Measurements from ENCODE around the gene PRDX4. TPM values are rescaled to one million over a fixed set of nuclear protein-coding genes. Genes with fewer than 3 reads are reported as not detected.

The PRDX4 gene
- total and polyA plus RNA-seq, 2 donors = 85.4 to 206 TPM

DNA sequence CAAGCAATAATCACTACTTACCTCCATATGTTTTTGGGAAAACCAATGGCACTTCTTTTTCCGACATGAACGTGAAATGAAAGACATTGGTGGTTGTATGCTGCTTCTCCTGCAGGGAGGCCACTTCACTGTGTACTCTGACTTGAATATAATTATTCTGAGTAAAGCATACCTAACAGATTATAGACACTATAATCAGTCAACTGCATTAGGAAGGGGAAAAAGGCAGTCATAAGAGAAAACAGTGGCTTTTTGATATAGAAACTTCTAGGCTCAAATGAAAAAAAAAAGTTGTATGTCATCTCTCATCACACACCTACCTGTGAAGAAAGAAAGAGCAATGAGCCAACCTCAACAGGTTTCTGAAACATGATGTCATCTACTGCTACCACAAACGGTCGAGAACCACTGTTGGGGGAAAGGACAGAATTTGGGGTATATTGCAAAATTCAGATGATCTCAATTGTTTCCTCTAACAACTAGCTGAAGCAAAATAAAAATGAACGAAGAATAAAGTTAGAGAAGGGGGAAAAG, 37.4 kb downstream of the PRDX4 start:
- H3K27ac ChIP-seq (ENCODE audit: low read depth) = no peak overlapping the region
- no peaks in the 10 kb centered on the region for H3K36me3 ChIP-seq (ENCODE audit: insufficient read depth)
- WGBS = 95% methylated on average over 5 of the region's 5 CpGs
- no peak for DNase-seq (ENCODE audit: extremely low spot score)
- no peak overlapping the region for H3K4me3 ChIP-seq (ENCODE audit: low read depth, low read length)
- no peaks in the 10 kb centered on the region for H3K4me1 ChIP-seq (ENCODE audit: insufficient read depth)

DNA sequence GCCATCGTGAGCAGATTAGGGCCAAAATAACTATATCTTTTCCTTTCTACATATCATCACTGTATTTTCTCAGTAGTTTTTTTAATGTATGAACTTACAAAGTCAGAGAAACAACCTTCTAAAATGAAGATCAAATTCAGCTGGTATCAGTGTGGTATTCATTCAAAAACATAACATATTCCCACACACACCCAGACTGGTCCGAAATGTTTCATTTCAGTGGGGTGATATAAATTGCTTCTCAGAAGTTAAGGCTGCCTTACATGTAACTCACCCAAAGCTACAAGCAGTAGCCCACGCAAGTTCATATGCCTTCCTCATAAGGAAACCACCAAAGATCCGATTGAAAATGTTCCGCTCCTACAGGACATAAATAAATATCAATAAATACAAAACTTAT, 37.9 kb downstream of the PRDX4 start:
- 76% methylated on average over 5 of the region's 5 CpGs for WGBS
- Histone ChIP-seq H3K4me3 (ENCODE audit: low read depth, low read length) (no peak overlapping the region), H3K4me1 (ENCODE audit: insufficient read depth) (no peaks in the 10 kb centered on the region), H3K36me3 (ENCODE audit: insufficient read depth) (no peaks in the 10 kb centered on the region), H3K27ac (ENCODE audit: low read depth) (no peak overlapping the region)
- no peak for DNase-seq (ENCODE audit: extremely low spot score)

DNA sequence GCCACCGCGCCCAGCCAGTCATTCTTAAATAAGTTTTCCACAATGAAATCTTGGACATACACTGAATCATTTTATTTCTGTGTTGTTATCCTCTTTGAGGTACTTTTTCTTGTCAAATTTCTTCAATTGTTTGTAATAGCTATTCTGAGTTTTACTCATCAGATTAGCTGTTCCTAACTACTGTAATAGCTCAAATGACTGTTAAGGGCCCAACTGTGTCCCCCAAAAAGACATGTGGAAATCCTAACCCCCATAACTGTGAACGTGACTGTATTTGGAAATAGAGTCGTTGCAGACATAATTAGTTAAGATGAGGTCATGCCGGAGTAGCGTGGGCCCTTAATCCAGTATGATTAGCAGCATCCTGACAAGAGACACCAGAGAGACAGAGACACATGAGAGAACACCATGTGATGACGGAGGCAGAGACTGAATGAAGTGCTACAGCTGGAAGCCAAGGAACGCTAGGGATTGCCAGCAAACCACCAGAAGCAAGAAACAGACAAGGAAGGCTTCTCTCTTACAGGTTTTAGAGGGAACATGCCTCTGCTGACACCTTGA, 52.9 kb downstream of the PRDX4 start:
- 84% methylated on average over 8 of the region's 8 CpGs for whole genome bisulfite sequencing
- Histone ChIP-seq H3K36me3 (ENCODE audit: insufficient read depth) (peaks cover 2% of the 10 kb centered on the region), H3K4me1 (ENCODE audit: insufficient read depth) (no peaks in the 10 kb centered on the region), H3K27ac (ENCODE audit: low read depth) (no peak overlapping the region), H3K4me3 (ENCODE audit: low read depth, low read length) (no peak overlapping the region)
- no peak for DNase-seq (ENCODE audit: extremely low spot score)

- H3K36me3 ChIP-seq (ENCODE audit: insufficient read depth) = peaks cover 2% of the 10 kb centered on the region
- H3K4me1 ChIP-seq (ENCODE audit: insufficient read depth) = no peaks in the 10 kb centered on the region
- no peak overlapping the region for H3K27ac ChIP-seq (ENCODE audit: low read depth)
- H3K4me3 ChIP-seq (ENCODE audit: low read depth, low read length) = no peak overlapping the region
- WGBS = 87% methylated on average over 6 of the region's 6 CpGs
- no peak for DNase-seq (ENCODE audit: extremely low spot score)
Observed at GRCh38 chrX:23726191-23726590, 58.9 kb downstream of the PRDX4 start.

- DNase-seq (ENCODE audit: extremely low spot score) = no peak
- H3K4me1 ChIP-seq (ENCODE audit: insufficient read depth) = no peaks in the 10 kb centered on the region
- peaks cover 2% of the 10 kb centered on the region for H3K36me3 ChIP-seq (ENCODE audit: insufficient read depth)
- H3K4me3 ChIP-seq (ENCODE audit: low read depth, low read length) = no peak overlapping the region
- no peak overlapping the region for H3K27ac ChIP-seq (ENCODE audit: low read depth)
- WGBS = 98% methylated on average over 3 of the region's 3 CpGs
Observed at GRCh38 chrX:23727206-23727605, 59.9 kb downstream of the PRDX4 start.

- 79% methylated on average over 1 of the region's 1 CpG for WGBS
Observed at GRCh38 chrX:23729214-23729613, 61.9 kb downstream of the PRDX4 start.

GRCh38 chrX:23731951-23732350, 64.7 kb downstream of the PRDX4 start:
- no peak overlapping the region for H3K27ac ChIP-seq (ENCODE audit: low read depth)
- WGBS = 68% methylated on average over 1 of the region's 1 CpG
- no peak for DNase-seq (ENCODE audit: extremely low spot score)
- no peak overlapping the region for H3K4me3 ChIP-seq (ENCODE audit: low read depth, low read length)
- H3K36me3 ChIP-seq (ENCODE audit: insufficient read depth) = peaks cover 2% of the 10 kb centered on the region
- peaks cover 2% of the 10 kb centered on the region for H3K4me1 ChIP-seq (ENCODE audit: insufficient read depth)

More at GRCh38 chrX:23729214-23729613, 61.9 kb downstream of the PRDX4 start:
- Histone ChIP-seq H3K36me3 (ENCODE audit: insufficient read depth) (peaks cover 2% of the 10 kb centered on the region), H3K4me1 (ENCODE audit: insufficient read depth) (no peaks in the 10 kb centered on the region), H3K27ac (ENCODE audit: low read depth) (no peak overlapping the region), H3K4me3 (ENCODE audit: low read depth, low read length) (no peak overlapping the region)
- DNase-seq (ENCODE audit: extremely low spot score) = no peak

DNA sequence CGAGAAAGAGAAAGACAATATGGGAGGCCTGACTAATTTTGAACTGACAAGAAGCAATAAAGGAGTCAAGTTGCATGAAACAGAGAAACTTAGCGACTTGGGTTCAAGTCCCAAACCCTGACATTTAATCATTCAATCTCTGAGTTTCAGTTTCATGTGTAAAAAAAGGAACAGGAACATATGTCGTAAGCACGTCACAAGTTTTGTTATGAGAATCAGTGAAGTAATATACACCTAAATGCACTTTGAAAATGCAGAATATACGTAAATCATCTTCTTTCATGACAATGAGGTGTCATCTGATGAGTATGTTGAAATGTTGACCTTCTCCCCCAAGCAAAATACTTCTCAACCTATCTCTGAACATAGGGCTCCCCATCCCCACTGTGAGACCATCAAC, 65.4 kb downstream of the PRDX4 start:
- no peak overlapping the region for H3K27ac ChIP-seq (ENCODE audit: low read depth)
- no peak for DNase-seq (ENCODE audit: extremely low spot score)
- no peak overlapping the region for H3K4me3 ChIP-seq (ENCODE audit: low read depth, low read length)
- 87% methylated on average over 5 of the region's 5 CpGs for WGBS
- peaks cover 2% of the 10 kb centered on the region for H3K36me3 ChIP-seq (ENCODE audit: insufficient read depth)
- H3K4me1 ChIP-seq (ENCODE audit: insufficient read depth) = peaks cover 2% of the 10 kb centered on the region

Other genes starting within 250 kb of the PRDX4 start
- gene ACOT9, start 75.8 kb downstream of the PRDX4 start, total RNA-seq = 63.9 TPM
- 27.1 TPM for gene ACOT9, start 75.8 kb downstream of the PRDX4 start, polyA plus RNA-seq
- 130 TPM for gene SAT1, start 115.7 kb downstream of the PRDX4 start, total RNA-seq
- gene SAT1, start 115.7 kb downstream of the PRDX4 start, polyA plus RNA-seq = 216 TPM
- gene APOO, start 240.4 kb downstream of the PRDX4 start, total RNA-seq = 10.6 TPM
- gene APOO, start 240.4 kb downstream of the PRDX4 start, polyA plus RNA-seq = 10.9 TPM
- not detected for gene CXorf58, start 240.5 kb downstream of the PRDX4 start, total RNA-seq
- gene CXorf58, start 240.5 kb downstream of the PRDX4 start, polyA plus RNA-seq = 0.09 TPM